Mesangial cell (primary cell): ENCODE data around the gene MPDU1. TPM values are rescaled to one million over a fixed set of nuclear protein-coding genes. Genes with fewer than 3 reads are reported as not detected.

Source experiments
- total RNA-seq: library from RNA; depleted of rRNA; stranded (reverse); fragments of >200 nt; gene quantifications from 2 replicates; pipeline ENCODE4 v1.2.3, GENCODE V29; 2015

Gene MPDU1
- total RNA-seq, result 113 and 243 TPM in 2 replicates

GRCh38 chr17:7583253-7584109 is at the start of gene MPDU1:
Gene MPDU1 (plus strand): TSS chr17:7583852. CDS start chr17:7583863, 11 bp downstream.

GRCh38 chr17:7548585-7549400 is 34.9 kb upstream of the MPDU1 start, which contains the start of gene TNFSF12:
Gene TNFSF12 (plus strand): TSS chr17:7549058. CDS start chr17:7549154, 96 bp downstream.

GRCh38 chr17:7558544-7559319 is 24.9 kb upstream of the MPDU1 start, which contains the start of gene TNFSF13:
Gene TNFSF13 (plus strand): TSS chr17:7558750. CDS start chr17:7559040, 290 bp downstream.

GRCh38 chr17:7561589-7562207 is 22.0 kb upstream of the MPDU1 start, which contains the start of gene SENP3:
Gene SENP3 (plus strand): TSS chr17:7561919. CDS start chr17:7563077, 1,158 bp downstream.

GRCh38 chr17:7579001-7579833 is 4.4 kb upstream of the MPDU1 start, which contains the start of gene CD68:
Gene CD68 (plus strand): TSS chr17:7579638. CDS start chr17:7579678, 40 bp downstream.

GRCh38 chr17:7589891-7590691 is 6.4 kb downstream of the MPDU1 start, which contains the start of gene SOX15:
Gene SOX15 (minus strand): TSS chr17:7590094. CDS start chr17:7589676, 418 bp downstream.

DNA sequence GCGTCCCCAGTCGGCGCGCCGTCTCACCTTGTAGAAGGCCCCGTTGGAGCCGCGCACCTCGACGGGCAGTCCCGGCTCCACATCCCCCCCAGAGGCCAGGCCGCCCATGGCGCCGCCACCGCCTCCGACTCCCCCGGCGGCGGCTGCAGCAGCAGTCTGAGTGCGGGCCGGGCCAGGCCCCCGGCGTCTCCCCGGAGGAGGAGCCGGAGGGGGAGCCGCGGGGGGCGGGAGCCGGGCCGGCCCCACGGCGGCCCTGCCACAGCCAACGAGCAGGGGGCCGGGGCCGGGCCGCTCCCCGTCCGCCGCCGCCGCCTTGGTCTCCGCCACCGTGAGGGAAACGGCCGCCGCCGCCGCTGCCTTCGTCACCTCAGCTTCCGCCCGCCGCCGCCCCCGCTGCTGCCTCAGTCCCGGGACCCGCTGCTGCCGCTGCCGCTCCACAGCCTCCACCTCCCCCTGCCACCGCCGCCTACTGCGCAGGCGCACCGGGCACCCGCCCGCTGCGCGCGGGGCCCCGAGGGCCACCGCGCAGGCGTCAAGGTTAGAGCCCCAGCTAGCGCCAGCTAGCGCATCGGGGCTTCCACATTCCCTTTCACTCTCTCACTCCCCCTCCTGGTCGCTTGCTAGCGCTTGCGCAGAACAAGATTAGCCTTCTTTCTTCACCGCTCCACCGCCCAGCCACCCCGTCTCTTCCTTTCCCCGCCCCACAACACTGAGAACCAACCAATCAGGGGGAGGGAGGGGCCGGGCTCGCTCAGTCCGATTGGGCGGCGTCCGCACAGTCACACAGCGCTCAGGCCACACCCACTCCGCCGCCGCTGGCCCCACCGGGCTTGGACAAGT is 31.0 kb downstream of the MPDU1 start, which contains the start of gene FXR2:
TSS of gene FXR2 (minus strand) at position 473 of the 840 bp plus-strand sequence. CDS start at position 108, 365 bp downstream.

GRCh38 chr17:7627250-7628121 is 43.8 kb downstream of the MPDU1 start, which contains the start of gene SAT2:
Gene SAT2 (minus strand): TSS chr17:7627821. CDS start chr17:7627635, 186 bp downstream.

DNA sequence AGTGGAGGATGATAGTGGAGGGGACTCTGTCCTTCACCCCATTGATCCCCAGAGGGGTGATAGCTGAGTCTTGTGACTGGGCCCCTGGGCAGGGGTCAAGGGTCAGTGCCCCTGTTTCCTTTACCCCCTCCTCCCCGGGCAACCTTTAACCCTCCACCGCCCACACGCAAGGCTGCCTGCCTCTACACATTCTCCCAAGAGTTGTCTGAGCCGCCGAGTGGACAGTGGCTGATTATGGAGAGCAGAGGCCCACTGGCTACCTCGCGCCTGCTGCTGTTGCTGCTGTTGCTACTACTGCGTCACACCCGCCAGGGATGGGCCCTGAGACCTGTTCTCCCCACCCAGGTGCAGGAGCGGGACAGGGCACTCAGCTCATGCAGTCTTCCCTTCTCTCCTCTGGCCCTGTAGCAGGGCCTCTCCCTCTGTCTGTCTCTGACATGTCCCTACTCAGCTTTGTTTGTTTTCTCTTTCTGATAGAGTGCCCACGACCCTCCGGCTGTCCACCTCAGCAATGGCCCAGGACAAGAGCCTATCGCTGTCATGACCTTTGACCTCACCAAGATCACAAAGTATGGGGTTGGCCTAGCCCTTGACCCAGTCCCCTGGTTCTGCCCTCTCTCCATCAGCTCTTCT is 46.4 kb downstream of the MPDU1 start, which contains the start of gene SHBG:
TSS of gene SHBG (plus strand) at position 197 of the 633 bp plus-strand sequence. CDS start at position 235, 38 bp downstream.

Other genes with a start within 250 kb of the MPDU1 start
- 0.38 and 0.65 TPM in 2 replicates for gene ACAP1, start 247.3 kb upstream of the MPDU1 start, total RNA-seq
- gene KCTD11, start 231.7 kb upstream of the MPDU1 start, total RNA-seq, result 13.5 and 19.6 TPM in 2 replicates
- not detected in 2 replicates for gene TMEM95, start 228.7 kb upstream of the MPDU1 start, total RNA-seq
- gene TNK1, start 202.8 kb upstream of the MPDU1 start, total RNA-seq, result 2.6 and 4.6 TPM in 2 replicates
- gene PLSCR3, start 189.3 kb upstream of the MPDU1 start, total RNA-seq, result 69.7 and 127 TPM in 2 replicates
- gene TMEM256, start 179.8 kb upstream of the MPDU1 start, total RNA-seq, result 250 and 289 TPM in 2 replicates
- 9.3 and 24.3 TPM in 2 replicates for gene NLGN2, start 176.0 kb upstream of the MPDU1 start, total RNA-seq
- gene SPEM1, start 163.5 kb upstream of the MPDU1 start, total RNA-seq, result not detected in 2 replicates
- gene SPEM2, start 158.2 kb upstream of the MPDU1 start, total RNA-seq, result not detected in 2 replicates
- not detected in 2 replicates for gene SPEM3, start 155.0 kb upstream of the MPDU1 start, total RNA-seq
- 12.9 and 19.5 TPM in 2 replicates for gene TMEM102, start 148.4 kb upstream of the MPDU1 start, total RNA-seq
- 0.49 and 2.2 TPM in 2 replicates for gene FGF11, start 144.3 kb upstream of the MPDU1 start, total RNA-seq
- 6.4 and 17.1 TPM in 2 replicates for gene CHRNB1, start 138.8 kb upstream of the MPDU1 start, total RNA-seq
- gene ZBTB4, start 104.2 kb upstream of the MPDU1 start, total RNA-seq, result 17.9 and 31.6 TPM in 2 replicates
- not detected in 2 replicates for gene SLC35G6, start 102.4 kb upstream of the MPDU1 start, total RNA-seq
- gene POLR2A, start 99.5 kb upstream of the MPDU1 start, total RNA-seq, result 74.3 and 158 TPM in 2 replicates
- 13.5 and 25.2 TPM in 2 replicates for gene TNFSF12, start 34.8 kb upstream of the MPDU1 start, total RNA-seq
- 0.81 and 4.7 TPM in 2 replicates for gene TNFSF13, start 25.1 kb upstream of the MPDU1 start, total RNA-seq
- 61.2 and 89.3 TPM in 2 replicates for gene SENP3, start 21.9 kb upstream of the MPDU1 start, total RNA-seq
- gene CD68, start 4.2 kb upstream of the MPDU1 start, total RNA-seq, result 12.1 and 20.0 TPM in 2 replicates
- 0.98 and 4.3 TPM in 2 replicates for gene SOX15, start 6.2 kb downstream of the MPDU1 start, total RNA-seq
- gene FXR2, start 31.0 kb downstream of the MPDU1 start, total RNA-seq, result 41.2 and 42.3 TPM in 2 replicates
- 28.4 and 40.6 TPM in 2 replicates for gene SAT2, start 44.0 kb downstream of the MPDU1 start, total RNA-seq
- 0.89 TPM in 1 of 2 replicates, not detected in the other for gene SHBG, start 46.3 kb downstream of the MPDU1 start, total RNA-seq
- 0.13 TPM in 1 of 2 replicates, not detected in the other for gene ATP1B2, start 67.1 kb downstream of the MPDU1 start, total RNA-seq
- gene TP53, start 103.6 kb downstream of the MPDU1 start, total RNA-seq, result 66.6 and 70.0 TPM in 2 replicates
- 11.2 and 36.3 TPM in 2 replicates for gene WRAP53, start 104.6 kb downstream of the MPDU1 start, total RNA-seq
- gene EFNB3, start 121.3 kb downstream of the MPDU1 start, total RNA-seq, result 0.81 and 3.8 TPM in 2 replicates
- gene DNAH2, start 133.9 kb downstream of the MPDU1 start, total RNA-seq, result under 0.01 and 0.16 TPM in 2 replicates